ENCODE measurements around the gene WNT9B. TPM values are rescaled to one million over a fixed set of nuclear protein-coding genes. Genes with fewer than 3 reads are reported as not detected.

Gene WNT9B
- total RNA-seq, 1 donor from 2014 or later, result 0.26 TPM

GRCh38 chr17:46865100-46865499 is 13.7 kb downstream of the WNT9B start:
- no peak for TF ChIP-seq CTCF (IDR thresholded peaks at IDR 0.05; ENCODE audit: unreplicated experiment)
- peaks cover 5% of the 10 kb centered on the region for H3K27me3 Mint-ChIP-seq (ENCODE audit: unreplicated experiment)
- peaks cover 8% of the 10 kb centered on the region for H3K36me3 Mint-ChIP-seq (ENCODE audit: low read depth, unreplicated experiment)
- H3K9me3 Mint-ChIP-seq (ENCODE audit: unreplicated experiment), result no peaks in the 10 kb centered on the region
- DNase-seq (ENCODE audit: low spot score), result no peak
- no peak overlapping the region for H3K4me3 Mint-ChIP-seq (ENCODE audit: unreplicated experiment)
- H3K4me1 Mint-ChIP-seq (ENCODE audit: unreplicated experiment), result peaks cover 7% of the 10 kb centered on the region
- no peak overlapping the region for H3K27ac Mint-ChIP-seq (ENCODE audit: unreplicated experiment)

- peak overlapping the region; percentile 32 for H3K4me3 Mint-ChIP-seq (ENCODE audit: unreplicated experiment)
- no peak for TF ChIP-seq CTCF (IDR thresholded peaks at IDR 0.05; ENCODE audit: unreplicated experiment)
- H3K9me3 Mint-ChIP-seq (ENCODE audit: unreplicated experiment), result no peaks in the 10 kb centered on the region
- H3K27ac Mint-ChIP-seq (ENCODE audit: unreplicated experiment), result no peak overlapping the region
- H3K27me3 Mint-ChIP-seq (ENCODE audit: unreplicated experiment), result peaks cover 5% of the 10 kb centered on the region
- H3K4me1 Mint-ChIP-seq (ENCODE audit: unreplicated experiment), result peaks cover 7% of the 10 kb centered on the region
- DNase-seq (ENCODE audit: low spot score), result no peak
- peaks cover 8% of the 10 kb centered on the region for H3K36me3 Mint-ChIP-seq (ENCODE audit: low read depth, unreplicated experiment)
Measured at GRCh38 chr17:46866325-46866724, 14.9 kb downstream of the WNT9B start.

GRCh38 chr17:46866747-46867146 is 15.4 kb downstream of the WNT9B start:
- H3K4me1 Mint-ChIP-seq (ENCODE audit: unreplicated experiment), result peaks cover 7% of the 10 kb centered on the region
- H3K27me3 Mint-ChIP-seq (ENCODE audit: unreplicated experiment), result peaks cover 5% of the 10 kb centered on the region
- no peaks in the 10 kb centered on the region for H3K9me3 Mint-ChIP-seq (ENCODE audit: unreplicated experiment)
- no peak for DNase-seq (ENCODE audit: low spot score)
- peaks cover 8% of the 10 kb centered on the region for H3K36me3 Mint-ChIP-seq (ENCODE audit: low read depth, unreplicated experiment)
- no peak overlapping the region for H3K27ac Mint-ChIP-seq (ENCODE audit: unreplicated experiment)
- TF ChIP-seq CTCF (IDR thresholded peaks at IDR 0.05; ENCODE audit: unreplicated experiment), result no peak
- H3K4me3 Mint-ChIP-seq (ENCODE audit: unreplicated experiment), result no peak overlapping the region

- Mint-ChIP-seq H3K36me3 (ENCODE audit: low read depth, unreplicated experiment) (peaks cover 8% of the 10 kb centered on the region), H3K4me3 (ENCODE audit: unreplicated experiment) (no peak overlapping the region), H3K4me1 (ENCODE audit: unreplicated experiment) (peaks cover 7% of the 10 kb centered on the region), H3K9me3 (ENCODE audit: unreplicated experiment) (no peaks in the 10 kb centered on the region), H3K27me3 (ENCODE audit: unreplicated experiment) (peaks cover 11% of the 10 kb centered on the region), H3K27ac (ENCODE audit: unreplicated experiment) (no peak overlapping the region)
- no peak for TF ChIP-seq CTCF (IDR thresholded peaks at IDR 0.05; ENCODE audit: unreplicated experiment)
- DNase-seq (ENCODE audit: low spot score), result no peak
Measured at GRCh38 chr17:46868689-46869187, 17.4 kb downstream of the WNT9B start.

GRCh38 chr17:46869296-46869695 is 17.9 kb downstream of the WNT9B start:
- H3K9me3 Mint-ChIP-seq (ENCODE audit: unreplicated experiment), result no peaks in the 10 kb centered on the region

More at GRCh38 chr17:46869296-46869695, 17.9 kb downstream of the WNT9B start:
- Mint-ChIP-seq H3K27ac (ENCODE audit: unreplicated experiment) (no peak overlapping the region), H3K36me3 (ENCODE audit: low read depth, unreplicated experiment) (peaks cover 8% of the 10 kb centered on the region), H3K4me3 (ENCODE audit: unreplicated experiment) (no peak overlapping the region), H3K4me1 (ENCODE audit: unreplicated experiment) (peaks cover 7% of the 10 kb centered on the region), H3K27me3 (ENCODE audit: unreplicated experiment) (peaks cover 12% of the 10 kb centered on the region)
- no peak for TF ChIP-seq CTCF (IDR thresholded peaks at IDR 0.05; ENCODE audit: unreplicated experiment)
- DNase-seq (ENCODE audit: low spot score), result no peak

Data from endothelial cell (in vitro differentiated cells).